HepG2 (cell line): ENCODE measurements around the gene KCTD15. TPM values are rescaled to one million over a fixed set of nuclear protein-coding genes. Genes with fewer than 3 reads are reported as not detected.

Source experiments
- ATAC-seq: fragments of 200-7000 bp; cut with Tn5 transposase; 3 replicates; pipeline ENCODE4 v1.9.1; 2020; ENCODE audit warnings: mild to moderate bottlenecking, moderate library complexity
- BruUV-seq: library from RNA; stranded (reverse); fragments of 400-500 nt; replicated peaks from 2 replicates; lab custom pipeline; 2021; lab: Mats Ljungman, UMichigan
- CTCF ChIA-PET: fragments of 300-600 bp; formaldehyde crosslinking; extraction: SDS; loops from one replicate; lab custom pipeline; 2021; ENCODE audit warnings: low total read pairs, inconsistent platforms, low intra/inter-chr PET ratio; lab: Yijun Ruan, JAX
- POLR2A ChIA-PET: fragments of 350-600 bp; sonication (Branson Sonifier 250); formaldehyde crosslinking; loops from one replicate; lab custom pipeline; 2020; ENCODE audit warnings: antibody characterized with exemption, inconsistent platforms; lab: Yijun Ruan, JAX
- DNase-seq: peaks from one replicate; pipeline ENCODE4 v3.0.0-alpha.2; 2015; ENCODE audit warnings: low spot score
- FAIRE-seq: peaks from 3 replicates; lab custom pipeline; 2011; peaks lifted over from hg19 to GRCh38; lab: Jason Lieb, UNC
- H2AFZ ChIP-seq: one replicate; pipeline ENCODE4 v1.6.1; 2011; ENCODE audit warnings: low read length, inconsistent platforms
- H3K27ac ChIP-seq: fragments of 300-600 bp; 3 replicates; pipeline ENCODE4 v1.8.0; 2011; ENCODE audit warnings: mixed run types, mild to moderate bottlenecking, mixed read lengths, low read length, inconsistent platforms; ENCODE audit not compliant: insufficient read depth; ENCODE audit errors: extremely low read length
- H3K27me3 ChIP-seq, 2 experiments: fragments of 200-600 bp in 1 of 2; 2 replicates in 1 of 2; 3 replicates in 1 of 2; pipeline versions ENCODE4 v1.6.0 to v1.8.0; 2011; ENCODE audit warnings: low read length in 2 of 2, mild to moderate bottlenecking in 2 of 2, moderate library complexity in 2 of 2, inconsistent platforms in 1 of 2; ENCODE audit not compliant: insufficient read depth in 2 of 2, control insufficient read depth in 1 of 2
- H3K36me3 ChIP-seq, 2 experiments: fragments of 200-600 bp in 1 of 2; replicated peaks in 1 of 2; 2 replicates in 1 of 2; 3 replicates in 1 of 2; pipeline versions ENCODE4 v1.5.1 to v1.8.0; 2011; ENCODE audit warnings: low read length in 2 of 2, inconsistent platforms in 1 of 2; ENCODE audit not compliant: insufficient read depth in 2 of 2, control insufficient read depth in 1 of 2
- H3K4me1 ChIP-seq: 2 replicates; pipeline ENCODE4 v1.5.1; 2012; ENCODE audit warnings: low read length, inconsistent platforms; ENCODE audit not compliant: insufficient read depth
- H3K4me2 ChIP-seq: 2 replicates; pipeline ENCODE4 v1.6.0; 2011; ENCODE audit warnings: low read depth, low read length, inconsistent platforms
- H3K4me3 ChIP-seq, 3 experiments: fragments of 200-600 bp in 1 of 3; sonication (generic), shearing (Covaris generic) in 1 of 3; replicated peaks in 1 of 3; 2 replicates each; pipeline ENCODE4 v1.5.1; 2011 to 2016; ENCODE audit warnings: low read length in 3 of 3, inconsistent platforms in 2 of 3, low read depth in 2 of 3, mild to moderate bottlenecking in 2 of 3, control low read depth in 1 of 3, mixed read lengths in 1 of 3; ENCODE audit not compliant: insufficient read depth in 1 of 3
- H3K79me2 ChIP-seq: one replicate; pipeline ENCODE4 v1.6.1; 2011; ENCODE audit warnings: low read length, inconsistent platforms; ENCODE audit not compliant: insufficient read depth
- H3K9ac ChIP-seq: 2 replicates; pipeline ENCODE4 v1.6.0; 2011; ENCODE audit warnings: mild to moderate bottlenecking, low read depth, low read length, inconsistent platforms; ENCODE audit not compliant: insufficient read depth
- H3K9me3 ChIP-seq: 2 replicates; pipeline ENCODE4 v1.5.1; 2012; ENCODE audit warnings: mild to moderate bottlenecking, low read length
- H4K20me1 ChIP-seq: 2 replicates; pipeline ENCODE4 v1.6.0; 2011; ENCODE audit warnings: inconsistent platforms, mild to moderate bottlenecking, low read length, moderate library complexity; ENCODE audit not compliant: insufficient read depth
- ZBTB25 ChIP-seq: IDR thresholded peaks from 2 replicates; pipeline ENCODE4 v1.6.1; 2018; ENCODE audit warnings: missing genetic modification reagents
- ZBTB7A ChIP-seq: sonication (generic); formaldehyde crosslinking; IDR thresholded peaks from 2 replicates; pipeline ENCODE4 v1.8.0; 2022; ENCODE audit warnings: mild to moderate bottlenecking, missing genetic modification reagents
- ZNF510 ChIP-seq: sonication (generic); formaldehyde crosslinking; IDR thresholded peaks from 2 replicates; pipeline ENCODE4 v1.4.0; 2020; ENCODE audit warnings: low read depth, mild to moderate bottlenecking, missing genetic modification reagents
- ZNF572 ChIP-seq: sonication (generic); formaldehyde crosslinking; IDR thresholded peaks from 2 replicates; pipeline ENCODE4 v1.5.1; 2020; ENCODE audit warnings: mild to moderate bottlenecking, missing genetic modification reagents
- ZNF788 ChIP-seq: sonication (generic); formaldehyde crosslinking; IDR thresholded peaks from 2 replicates; pipeline ENCODE4 v1.5.0; 2020; ENCODE audit warnings: mild to moderate bottlenecking, missing genetic modification reagents, borderline replicate concordance
- WGBS: methylation state at CpG from one replicate; pipeline ENCODE4 v1.1.6; 2017; ENCODE audit warnings: low lambda C conversion rate; 5-methylcytosine and 5-hydroxymethylcytosine counted together
- in situ Hi-C: cut with HindIII; loops from 2 replicates; pipeline ENCODE4 v1.10.0; 2017; ENCODE audit warnings: low pct_unique_long_range_greater_than_20kb; ENCODE audit not compliant: extremely low pct_ligation_motif_present
- intact Hi-C: fragments of 100-400 bp; cut with micrococcal nuclease; formaldehyde crosslinking; loops from one replicate; pipeline ENCODE4 v1.10.0; 2022; ENCODE audit not compliant: unreplicated experiment
- polyA plus RNA-seq, 8 experiments: library from polyadenylated mRNA; depleted of rRNA in 3 of 8; stranded (reverse) in 7 of 8; unstranded in 1 of 8; fragments of >200 nt; fragmentation: Illumina TruSeq in 4 of 8; extraction: Trizol in 4 of 8; gene quantifications; 2 replicates each; pipeline versions ENCODE4 v1.2.1 to v1.2.3, GENCODE V29; 2011 to 2016; ENCODE audit warnings: low read depth in 4 of 8, missing spikeins in 1 of 8, mixed read lengths in 1 of 8; ENCODE audit not compliant: insufficient read depth in 1 of 8
- total RNA-seq, 5 experiments: library from RNA; depleted of rRNA; stranded (reverse); fragments of >200 nt; fragmentation: Illumina TruSeq; extraction: Trizol; gene quantifications; 2 replicates each; pipeline ENCODE4 v1.2.3, GENCODE V29; 2016; ENCODE audit warnings: low read depth in 1 of 5
- TF ChIP-seq, protein P1 (sequence below): fragments of 450-650 bp; IDR thresholded peaks from 2 replicates; pipeline ENCODE4 v1.6.1; 2016

Gene KCTD15
- total and polyA plus RNA-seq, 2 of the 13 experiments (the other 11 are each of a cell fraction or from before 2014, with no cell fraction given), result 13.2 to 16.7 TPM

DNA sequence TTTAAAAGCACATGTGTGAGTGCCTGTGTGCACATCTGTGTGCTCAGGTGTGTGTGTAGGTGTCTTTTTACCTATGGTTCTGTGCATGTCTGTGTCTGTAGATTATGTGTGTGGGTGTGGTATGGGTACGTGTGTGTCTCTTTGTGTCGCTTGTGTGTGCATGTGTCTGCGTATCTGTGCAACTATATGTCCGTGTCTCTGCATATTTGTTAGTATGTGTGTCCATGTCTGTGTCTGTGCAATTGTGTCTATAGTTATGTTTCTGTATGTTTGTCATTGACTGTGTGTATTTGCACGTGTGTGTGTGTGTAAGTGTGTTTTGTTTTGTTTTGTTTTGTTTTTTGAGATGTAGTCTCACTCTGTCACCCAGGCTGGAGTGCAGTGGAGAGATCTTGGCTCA, 7.3 kb upstream of the KCTD15 start:
- WGBS, result 25% methylated on average over 5 of the region's 5 CpGs
- in situ Hi-C loops, result no loop called here
- FAIRE-seq (no peak), DNase-seq (no peak), ATAC-seq (no peak)
- Histone ChIP-seq H3K4me1 (peaks cover under 1% of the 10 kb centered on the region; the same call in 1 of the 2 replicates), H3K27ac (no peak overlapping the region), H3K9ac (no peak overlapping the region), H3K4me2 (no peak overlapping the region), H3K27me3 (peaks cover 3 to 51% of the 10 kb centered on the region in 2 experiments; a peak in 4 of 5 replicates), H2AFZ (no peak overlapping the region), H4K20me1 (no peaks in the 10 kb centered on the region), H3K9me3 (no peaks in the 10 kb centered on the region), H3K4me3 (no peak overlapping the region), H3K36me3 (no peaks in the 10 kb centered on the region), H3K79me2 (no peaks in the 10 kb centered on the region)
- no TSS peak for BruUV-seq
- ChIA-PET CTCF (no interaction called here), POLR2A (no interaction called here)
- no peak for TF ChIP-seq ZBTB25 (CRISPR knock-in tag)
- TF ChIP-seq ZNF572 (CRISPR knock-in tag), result no peak
- TF ChIP-seq, protein P1, sequence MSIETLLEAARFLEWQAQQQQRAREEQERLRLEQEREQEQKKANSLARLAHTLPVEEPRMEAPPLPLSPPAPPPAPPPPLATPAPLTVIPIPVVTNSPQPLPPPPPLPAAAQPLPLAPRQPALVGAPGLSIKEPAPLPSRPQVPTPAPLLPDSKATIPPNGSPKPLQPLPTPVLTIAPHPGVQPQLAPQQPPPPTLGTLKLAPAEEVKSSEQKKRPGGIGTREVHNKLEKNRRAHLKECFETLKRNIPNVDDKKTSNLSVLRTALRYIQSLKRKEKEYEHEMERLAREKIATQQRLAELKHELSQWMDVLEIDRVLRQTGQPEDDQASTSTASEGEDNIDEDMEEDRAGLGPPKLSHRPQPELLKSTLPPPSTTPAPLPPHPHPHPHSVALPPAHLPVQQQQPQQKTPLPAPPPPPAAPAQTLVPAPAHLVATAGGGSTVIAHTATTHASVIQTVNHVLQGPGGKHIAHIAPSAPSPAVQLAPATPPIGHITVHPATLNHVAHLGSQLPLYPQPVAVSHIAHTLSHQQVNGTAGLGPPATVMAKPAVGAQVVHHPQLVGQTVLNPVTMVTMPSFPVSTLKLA, result 0 out of 2 replicates have a peak, but pooled peaks have one; percentile 3
- no peak for TF ChIP-seq ZNF788 (CRISPR knock-in tag)
- no peak for TF ChIP-seq ZBTB7A (CRISPR knock-in tag)
- no peak for TF ChIP-seq ZNF510 (CRISPR knock-in tag)
- intact Hi-C loops, result no loop called here
